Heart right ventricle (tissue), 16 donors: Measurements from ENCODE around the gene UQCRQ. TPM values are rescaled to one million over a fixed set of nuclear protein-coding genes. Genes with fewer than 3 reads are reported as not detected.

Experiments
- ATAC-seq, 8 donors: fragments of 200-7000 bp; cut with Tn5 transposase; one replicate each; pipeline ENCODE4 v1.9.1; 2020; ENCODE audit warnings: mild to moderate bottlenecking in 8 of 8, moderate library complexity in 8 of 8, moderate number of reproducible peaks in 1 of 8
- DNase-seq, 2 donors: peaks; one replicate each; pipeline ENCODE4 v3.0.0-alpha.2; 2020
- H3K27ac ChIP-seq, 10 donors: fragments of 200-600 bp; sonication (generic) in 2 of 10; one replicate each; pipeline versions ENCODE4 v1.5.0 to v1.8.0; 2020 to 2022; ENCODE audit warnings: mild to moderate bottlenecking in 3 of 10
- H3K27me3 ChIP-seq, 7 donors: fragments of 200-600 bp; one replicate each; pipeline ENCODE4 v1.8.0; 2021 to 2022; ENCODE audit warnings: mild to moderate bottlenecking in 2 of 7
- H3K36me3 ChIP-seq, 9 donors: fragments of 200-600 bp; sonication (generic) in 1 of 9; one replicate each; pipeline versions ENCODE4 v1.5.0 to v1.8.0; 2020 to 2022; ENCODE audit warnings: mild to moderate bottlenecking in 2 of 9
- H3K4me1 ChIP-seq, 9 donors: fragments of 200-600 bp; sonication (generic) in 1 of 9; one replicate each; pipeline versions ENCODE4 v1.5.0 to v1.8.0; 2020 to 2022; ENCODE audit warnings: mild to moderate bottlenecking in 4 of 9
- H3K4me3 ChIP-seq, 10 donors: fragments of 200-600 bp; sonication (generic) in 2 of 10; one replicate each; pipeline versions ENCODE4 v1.5.0 to v1.8.0; 2020 to 2022; ENCODE audit warnings: mild to moderate bottlenecking in 7 of 10, moderate library complexity in 2 of 10
- H3K9me3 ChIP-seq, 11 donors: fragments of 200-600 bp in 10 of 11; sonication (generic) in 2 of 11; one replicate each; pipeline versions ENCODE4 v1.5.0 to v1.8.0; 2013 to 2022; ENCODE audit warnings: mild to moderate bottlenecking in 2 of 11, control low read depth in 1 of 11, moderate library complexity in 1 of 11
- WGBS, 2 donors: extraction: QIAGEN DNeasy Blood & Tissue Kit; methylation state at CpG; one replicate each; pipeline ENCODE4 v1.1.7; 2013; ENCODE audit warnings: inconsistent platforms in 1 of 2; 5-methylcytosine and 5-hydroxymethylcytosine counted together
- intact Hi-C, 10 donors: fragments of 100-400 bp; cut with DNase I; formaldehyde crosslinking; loops; one replicate each; pipeline versions ENCODE4 v1.11.1 to v1.14.2; 2022
- polyA plus RNA-seq, 2 donors: library from polyadenylated mRNA; stranded (reverse); fragments of 200-250 nt; gene quantifications; one replicate each; pipeline ENCODE4 v1.2.3, GENCODE V29; 2013
- total RNA-seq, 10 donors: library from RNA; stranded (reverse); fragmentation: NEBNext Ultra II Directional in 3 of 10; extraction: Animal tissue kit (Norgen Biotek cat#: 25700) in 3 of 10; gene quantifications; one replicate each; pipeline versions ENCODE4 v1.2.1 to v1.2.4, GENCODE V29; 2021 to 2023
- TF ChIP-seq, protein P1 (sequence below), 9 donors: fragments of 200-600 bp; sonication (generic) in 2 of 9; IDR thresholded peaks; one replicate each; pipeline versions ENCODE4 v1.5.0 to v1.8.0; 2021 to 2022; ENCODE audit warnings: antibody characterized with exemption in 9 of 9, mild to moderate bottlenecking in 5 of 9, moderate library complexity in 1 of 9
- donor health status: Arrhythmogenic right ventricular cardiomyopathy.
- donor health status: ischemic (EF 13 %, LVEDD 7.1; RV severe dilation, severe dysfunction).
- donor health status: healthy with polysubstance abuse.
- donor health status: DM: no; HTN: yes; CAD: no.
- donor health status: DM: no; HTN: no; CAD: no.
- donor health status: ischemic (EF 25% LVEDD 6.9; RV normal size, moderate dysfunction).
- donor health status: ischemic (EF 25% LVEDD 5.7; RV mildly dilated, moderate dysfunction).
- donor health status: healthy.
- donor health status: DM: yes; HTN: yes; CAD: no.
- donor health status: Ischemic cardiomyopathy.
- donor health status: ischemic (EF 35%, LVEDD 5.7; RV mildly dilated, moderate dysfunction).
- donor health status: nonischemic (EF 11% LVEDD 7.7; RV severe dilation, severe dysfunction).
- donor health status: DM: yes; HTN: yes; CAD: no.
- donor health status: PGD.
- donor health status: ischemic (EF 29% LVEDD 5.4; RV normal size, mild dysfunction).
- donor health status: nonischemic (EF 23%, LVEDD 6.1; RV moderate dilation, normal function).

Gene UQCRQ
- total and polyA plus RNA-seq, 12 donors = 824 to 1,962 (median 1,664) TPM

DNA sequence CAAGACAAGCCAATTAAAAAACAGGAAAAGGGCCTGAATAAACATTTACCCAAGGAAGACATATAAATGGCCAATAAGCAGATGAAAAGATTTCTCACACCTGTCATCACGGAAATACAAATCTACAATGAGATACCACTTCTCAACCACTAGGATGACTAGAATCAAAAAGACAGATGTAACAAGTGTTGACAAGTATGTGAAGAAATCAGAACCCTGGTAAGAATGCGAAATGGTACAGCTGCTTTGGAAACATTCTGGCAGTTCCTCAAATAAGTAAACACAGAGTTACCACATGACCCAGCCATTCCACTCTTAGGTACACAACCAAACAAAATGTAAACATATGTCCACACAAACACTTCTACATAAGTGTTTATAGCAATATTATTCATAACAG is 39.5 kb downstream of the UQCRQ start:
- H3K36me3 ChIP-seq = peaks cover 0 to 60% (median 5%) of the 10 kb centered on the region in 9 donors
- H3K4me3 ChIP-seq = no peak overlapping the region
- TF ChIP-seq, protein P1, sequence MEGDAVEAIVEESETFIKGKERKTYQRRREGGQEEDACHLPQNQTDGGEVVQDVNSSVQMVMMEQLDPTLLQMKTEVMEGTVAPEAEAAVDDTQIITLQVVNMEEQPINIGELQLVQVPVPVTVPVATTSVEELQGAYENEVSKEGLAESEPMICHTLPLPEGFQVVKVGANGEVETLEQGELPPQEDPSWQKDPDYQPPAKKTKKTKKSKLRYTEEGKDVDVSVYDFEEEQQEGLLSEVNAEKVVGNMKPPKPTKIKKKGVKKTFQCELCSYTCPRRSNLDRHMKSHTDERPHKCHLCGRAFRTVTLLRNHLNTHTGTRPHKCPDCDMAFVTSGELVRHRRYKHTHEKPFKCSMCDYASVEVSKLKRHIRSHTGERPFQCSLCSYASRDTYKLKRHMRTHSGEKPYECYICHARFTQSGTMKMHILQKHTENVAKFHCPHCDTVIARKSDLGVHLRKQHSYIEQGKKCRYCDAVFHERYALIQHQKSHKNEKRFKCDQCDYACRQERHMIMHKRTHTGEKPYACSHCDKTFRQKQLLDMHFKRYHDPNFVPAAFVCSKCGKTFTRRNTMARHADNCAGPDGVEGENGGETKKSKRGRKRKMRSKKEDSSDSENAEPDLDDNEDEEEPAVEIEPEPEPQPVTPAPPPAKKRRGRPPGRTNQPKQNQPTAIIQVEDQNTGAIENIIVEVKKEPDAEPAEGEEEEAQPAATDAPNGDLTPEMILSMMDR (IDR thresholded peaks at IDR 0.05) = no peak
- peaks cover 0 to 26% (median 4%) of the 10 kb centered on the region in 9 donors for H3K4me1 ChIP-seq
- H3K9me3 ChIP-seq = no peaks in the 10 kb centered on the region
- no peak overlapping the region for H3K27ac ChIP-seq
- intact Hi-C loops = no loop called here
- peak in 1 of 8 donors; percentile 15 for ATAC-seq
- no peak for DNase-seq
- WGBS, 2 donors = 58 to 62% methylated on average over 2 of the region's 2 CpGs
- H3K27me3 ChIP-seq = no peaks in the 10 kb centered on the region

DNA sequence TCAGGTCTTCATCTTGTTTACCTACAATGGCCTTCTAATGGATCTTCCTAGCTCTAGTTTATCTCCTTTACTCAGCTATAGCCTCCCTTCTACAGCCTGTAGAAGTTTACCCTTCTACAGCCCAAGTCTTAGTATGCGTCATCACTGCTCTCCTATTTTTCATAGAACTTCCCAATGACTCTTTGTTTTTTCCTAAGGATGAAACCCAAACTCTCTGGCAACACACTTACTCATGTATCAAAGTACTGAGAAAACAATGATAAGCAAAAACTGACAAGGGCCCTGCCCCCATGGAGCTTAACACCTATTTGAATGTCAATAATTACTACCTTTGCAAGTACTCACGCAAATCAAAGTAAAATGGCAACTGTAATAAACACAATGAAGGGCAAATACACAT is 40.7 kb downstream of the UQCRQ start:
- Histone ChIP-seq H3K4me3 (no peak overlapping the region), H3K27me3 (no peaks in the 10 kb centered on the region), H3K27ac (no peak overlapping the region), H3K4me1 (peaks cover 0 to 26% (median 4%) of the 10 kb centered on the region in 9 donors), H3K9me3 (no peaks in the 10 kb centered on the region), H3K36me3 (peaks cover 0 to 59% (median 0%) of the 10 kb centered on the region in 9 donors)
- WGBS, 2 donors = 96 to 99% methylated on average over 2 of the region's 2 CpGs
- DNase-seq = no peak
- intact Hi-C loops = no loop called here
- TF ChIP-seq, protein P1 (IDR thresholded peaks at IDR 0.05) = no peak
- ATAC-seq = no peak

DNA sequence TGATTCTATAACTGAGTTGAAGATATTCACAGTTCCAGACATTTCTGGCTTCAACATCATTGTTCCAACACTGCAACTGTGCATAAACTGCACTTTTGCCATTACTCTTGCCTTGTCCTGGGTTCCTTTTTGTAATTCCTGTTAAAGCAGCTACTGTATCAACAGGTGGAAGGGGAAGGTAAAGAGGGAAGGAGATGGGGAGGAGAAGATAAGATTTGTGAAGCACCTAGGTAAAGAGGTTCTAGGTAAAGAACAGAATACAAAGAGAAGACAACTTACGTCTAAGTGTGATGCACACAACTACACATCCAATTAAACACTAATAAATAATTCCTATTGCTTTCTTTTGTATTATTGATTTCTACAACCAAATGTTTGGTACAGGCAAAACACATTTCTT is 43.3 kb downstream of the UQCRQ start:
- H3K36me3 ChIP-seq = peaks cover 0 to 59% (median 14%) of the 10 kb centered on the region in 9 donors
- H3K27ac ChIP-seq = no peak overlapping the region
- 90 to 95% methylated on average over 1 of the region's 1 CpG for WGBS, 2 donors
- H3K4me1 ChIP-seq = peaks cover 0 to 26% (median 4%) of the 10 kb centered on the region in 9 donors
- TF ChIP-seq, protein P1 (IDR thresholded peaks at IDR 0.05) = no peak
- no peaks in the 10 kb centered on the region for H3K27me3 ChIP-seq
- H3K9me3 ChIP-seq = no peaks in the 10 kb centered on the region
- no peak overlapping the region for H3K4me3 ChIP-seq
- DNase-seq (no peak), ATAC-seq (no peak)
- intact Hi-C loops = no loop called here

DNA sequence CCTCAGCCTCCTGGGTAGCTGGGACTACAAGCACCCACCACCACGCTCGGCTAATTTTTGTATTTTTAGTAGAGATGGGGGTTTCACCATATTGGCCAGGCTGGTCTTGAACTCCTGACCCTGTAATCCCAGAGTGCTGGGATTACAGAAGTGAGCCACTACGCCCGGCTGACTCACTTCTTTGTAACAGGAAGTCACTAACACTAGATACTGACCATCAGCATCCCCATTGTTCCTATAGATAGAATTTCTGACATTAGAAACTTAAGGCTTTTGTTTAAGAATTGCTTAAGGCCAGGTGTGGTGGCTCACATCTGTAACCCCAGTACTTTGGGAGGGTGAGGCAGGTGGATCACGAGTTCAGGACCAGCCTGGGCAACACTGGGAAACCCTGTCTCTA is 49.2 kb downstream of the UQCRQ start:
- ATAC-seq (peak in 1 of 8 donors; percentile 11), DNase-seq (no peak)
- intact Hi-C loops = no loop called here
- H3K27me3 ChIP-seq = no peaks in the 10 kb centered on the region
- H3K36me3 ChIP-seq = peaks cover 0 to 88% (median 15%) of the 10 kb centered on the region in 9 donors
- no peak overlapping the region for H3K4me3 ChIP-seq
- H3K9me3 ChIP-seq = no peaks in the 10 kb centered on the region
- peaks cover 0 to 6% (median 0%) of the 10 kb centered on the region in 9 donors for H3K4me1 ChIP-seq
- 90% methylated on average over 5 of the region's 5 CpGs for WGBS, 2 donors
- TF ChIP-seq, protein P1 (IDR thresholded peaks at IDR 0.05) = no peak
- H3K27ac ChIP-seq = no peak overlapping the region
